ENCODE data around the gene STAT3. TPM values are rescaled to one million over a fixed set of nuclear protein-coding genes. Genes with fewer than 3 reads are reported as not detected.

STAT3 gene
- total and polyA plus RNA-seq, 9 of the 15 experiments (the other 6 are each of a cell fraction or from before 2014, with no cell fraction given) = 90.0 to 179 (median 114) TPM

DNA sequence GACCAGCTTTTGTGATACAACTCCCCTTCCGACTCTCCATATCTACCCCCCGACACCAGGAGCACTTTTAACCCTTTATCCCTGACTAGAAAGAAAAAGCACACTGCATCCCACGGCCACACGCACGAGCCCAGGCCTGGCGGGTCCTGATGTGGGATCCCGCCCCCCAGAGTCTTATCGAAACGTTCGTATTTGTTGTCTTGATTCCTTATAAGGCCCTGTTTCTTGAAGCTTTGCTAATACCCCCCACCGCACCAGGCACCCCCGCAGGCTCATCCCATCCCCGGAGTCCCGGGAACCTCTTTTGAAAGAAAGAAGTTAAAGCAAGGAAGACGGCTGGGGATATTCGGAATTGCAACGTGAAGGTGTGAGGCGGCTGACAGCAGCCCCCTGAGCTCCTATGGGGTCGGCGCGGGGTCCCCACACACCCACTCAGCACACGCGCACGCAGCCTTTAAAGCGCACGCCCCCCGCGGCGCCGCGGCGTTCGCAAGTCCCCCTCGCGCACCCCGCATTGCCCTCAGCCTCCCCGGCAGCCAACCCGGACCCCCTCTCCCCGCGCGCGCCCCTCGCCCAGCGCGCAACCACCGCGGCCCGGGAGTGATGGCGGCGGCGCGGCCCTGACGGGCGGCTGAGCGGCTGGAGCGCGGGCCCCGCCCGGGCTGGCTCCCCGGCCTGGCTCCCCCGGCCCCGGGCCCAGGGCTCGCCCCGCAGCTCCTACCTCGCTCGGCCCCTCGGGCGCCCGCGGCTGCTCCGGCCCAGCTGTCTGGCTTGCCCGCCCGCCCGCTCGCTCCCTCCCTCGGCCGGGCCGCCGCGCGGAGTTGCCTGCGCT is 112.5 kb downstream of the STAT3 start (continued):
- TF ChIP-seq, protein P1, sequence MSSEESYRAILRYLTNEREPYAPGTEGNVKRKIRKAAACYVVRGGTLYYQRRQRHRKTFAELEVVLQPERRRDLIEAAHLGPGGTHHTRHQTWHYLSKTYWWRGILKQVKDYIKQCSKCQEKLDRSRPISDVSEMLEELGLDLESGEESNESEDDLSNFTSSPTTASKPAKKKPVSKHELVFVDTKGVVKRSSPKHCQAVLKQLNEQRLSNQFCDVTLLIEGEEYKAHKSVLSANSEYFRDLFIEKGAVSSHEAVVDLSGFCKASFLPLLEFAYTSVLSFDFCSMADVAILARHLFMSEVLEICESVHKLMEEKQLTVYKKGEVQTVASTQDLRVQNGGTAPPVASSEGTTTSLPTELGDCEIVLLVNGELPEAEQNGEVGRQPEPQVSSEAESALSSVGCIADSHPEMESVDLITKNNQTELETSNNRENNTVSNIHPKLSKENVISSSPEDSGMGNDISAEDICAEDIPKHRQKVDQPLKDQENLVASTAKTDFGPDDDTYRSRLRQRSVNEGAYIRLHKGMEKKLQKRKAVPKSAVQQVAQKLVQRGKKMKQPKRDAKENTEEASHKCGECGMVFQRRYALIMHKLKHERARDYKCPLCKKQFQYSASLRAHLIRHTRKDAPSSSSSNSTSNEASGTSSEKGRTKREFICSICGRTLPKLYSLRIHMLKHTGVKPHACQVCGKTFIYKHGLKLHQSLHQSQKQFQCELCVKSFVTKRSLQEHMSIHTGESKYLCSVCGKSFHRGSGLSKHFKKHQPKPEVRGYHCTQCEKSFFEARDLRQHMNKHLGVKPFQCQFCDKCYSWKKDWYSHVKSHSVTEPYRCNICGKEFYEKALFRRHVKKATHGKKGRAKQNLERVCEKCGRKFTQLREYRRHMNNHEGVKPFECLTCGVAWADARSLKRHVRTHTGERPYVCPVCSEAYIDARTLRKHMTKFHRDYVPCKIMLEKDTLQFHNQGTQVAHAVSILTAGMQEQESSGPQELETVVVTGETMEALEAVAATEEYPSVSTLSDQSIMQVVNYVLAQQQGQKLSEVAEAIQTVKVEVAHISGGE (CRISPR knock-in tag; IDR thresholded peaks at IDR 0.05) = peak in 1 of 3 experiments; percentile 31; a peak in 1 of 6 replicates
- TF ChIP-seq TEAD4 (IDR thresholded peaks at IDR 0.05; ENCODE audit: low read length) (peak; percentile 54), TEAD4 (CRISPR knock-in tag; IDR thresholded peaks at IDR 0.05; ENCODE audit: borderline replicate concordance) (no peak), ZSCAN29 (IDR thresholded peaks at IDR 0.05) (no peak), ELF1 (tag; IDR thresholded peaks at IDR 0.05) (no peak), HNRNPL (IDR thresholded peaks at IDR 0.05; ENCODE audit: low read depth, low read length) (peak; percentile 2; the same call in 1 of the 2 replicates), SMARCA4 (IDR thresholded peaks at IDR 0.05) (peak; percentile 34; the same call in 1 of the 2 replicates), TOE1 (IDR thresholded peaks at IDR 0.05; ENCODE audit: borderline replicate concordance) (peak; percentile 58; the same call in 1 of the 2 replicates), TOE1 (CRISPR knock-in tag; IDR thresholded peaks at IDR 0.05; ENCODE audit: borderline replicate concordance, low read depth) (no peak), ZNF436 (CRISPR knock-in tag; IDR thresholded peaks at IDR 0.05) (no peak), POLR2B (IDR thresholded peaks at IDR 0.05; ENCODE audit: low read depth, partially characterized antibody) (peak; percentile 75), SRSF7 (optimal IDR thresholded peaks at IDR 0.05; ENCODE audit: low read depth, low read length) (no peak)
- TF ChIP-seq, protein P2, sequence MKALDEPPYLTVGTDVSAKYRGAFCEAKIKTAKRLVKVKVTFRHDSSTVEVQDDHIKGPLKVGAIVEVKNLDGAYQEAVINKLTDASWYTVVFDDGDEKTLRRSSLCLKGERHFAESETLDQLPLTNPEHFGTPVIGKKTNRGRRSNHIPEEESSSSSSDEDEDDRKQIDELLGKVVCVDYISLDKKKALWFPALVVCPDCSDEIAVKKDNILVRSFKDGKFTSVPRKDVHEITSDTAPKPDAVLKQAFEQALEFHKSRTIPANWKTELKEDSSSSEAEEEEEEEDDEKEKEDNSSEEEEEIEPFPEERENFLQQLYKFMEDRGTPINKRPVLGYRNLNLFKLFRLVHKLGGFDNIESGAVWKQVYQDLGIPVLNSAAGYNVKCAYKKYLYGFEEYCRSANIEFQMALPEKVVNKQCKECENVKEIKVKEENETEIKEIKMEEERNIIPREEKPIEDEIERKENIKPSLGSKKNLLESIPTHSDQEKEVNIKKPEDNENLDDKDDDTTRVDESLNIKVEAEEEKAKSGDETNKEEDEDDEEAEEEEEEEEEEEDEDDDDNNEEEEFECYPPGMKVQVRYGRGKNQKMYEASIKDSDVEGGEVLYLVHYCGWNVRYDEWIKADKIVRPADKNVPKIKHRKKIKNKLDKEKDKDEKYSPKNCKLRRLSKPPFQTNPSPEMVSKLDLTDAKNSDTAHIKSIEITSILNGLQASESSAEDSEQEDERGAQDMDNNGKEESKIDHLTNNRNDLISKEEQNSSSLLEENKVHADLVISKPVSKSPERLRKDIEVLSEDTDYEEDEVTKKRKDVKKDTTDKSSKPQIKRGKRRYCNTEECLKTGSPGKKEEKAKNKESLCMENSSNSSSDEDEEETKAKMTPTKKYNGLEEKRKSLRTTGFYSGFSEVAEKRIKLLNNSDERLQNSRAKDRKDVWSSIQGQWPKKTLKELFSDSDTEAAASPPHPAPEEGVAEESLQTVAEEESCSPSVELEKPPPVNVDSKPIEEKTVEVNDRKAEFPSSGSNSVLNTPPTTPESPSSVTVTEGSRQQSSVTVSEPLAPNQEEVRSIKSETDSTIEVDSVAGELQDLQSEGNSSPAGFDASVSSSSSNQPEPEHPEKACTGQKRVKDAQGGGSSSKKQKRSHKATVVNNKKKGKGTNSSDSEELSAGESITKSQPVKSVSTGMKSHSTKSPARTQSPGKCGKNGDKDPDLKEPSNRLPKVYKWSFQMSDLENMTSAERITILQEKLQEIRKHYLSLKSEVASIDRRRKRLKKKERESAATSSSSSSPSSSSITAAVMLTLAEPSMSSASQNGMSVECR (CRISPR knock-in tag; IDR thresholded peaks at IDR 0.05) = 0 out of 2 replicates have a peak, but pooled peaks have one; percentile 35
- TF ChIP-seq, protein P3, sequence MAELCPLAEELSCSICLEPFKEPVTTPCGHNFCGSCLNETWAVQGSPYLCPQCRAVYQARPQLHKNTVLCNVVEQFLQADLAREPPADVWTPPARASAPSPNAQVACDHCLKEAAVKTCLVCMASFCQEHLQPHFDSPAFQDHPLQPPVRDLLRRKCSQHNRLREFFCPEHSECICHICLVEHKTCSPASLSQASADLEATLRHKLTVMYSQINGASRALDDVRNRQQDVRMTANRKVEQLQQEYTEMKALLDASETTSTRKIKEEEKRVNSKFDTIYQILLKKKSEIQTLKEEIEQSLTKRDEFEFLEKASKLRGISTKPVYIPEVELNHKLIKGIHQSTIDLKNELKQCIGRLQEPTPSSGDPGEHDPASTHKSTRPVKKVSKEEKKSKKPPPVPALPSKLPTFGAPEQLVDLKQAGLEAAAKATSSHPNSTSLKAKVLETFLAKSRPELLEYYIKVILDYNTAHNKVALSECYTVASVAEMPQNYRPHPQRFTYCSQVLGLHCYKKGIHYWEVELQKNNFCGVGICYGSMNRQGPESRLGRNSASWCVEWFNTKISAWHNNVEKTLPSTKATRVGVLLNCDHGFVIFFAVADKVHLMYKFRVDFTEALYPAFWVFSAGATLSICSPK (IDR thresholded peaks at IDR 0.05; ENCODE audit: borderline replicate concordance) = 0 out of 2 replicates have a peak, but pooled peaks have one; percentile 86
